ENCODE measurements around the gene WWC2. TPM values are rescaled to one million over a fixed set of nuclear protein-coding genes. Genes with fewer than 3 reads are reported as not detected.

The WWC2 gene
- total RNA-seq, 2 experiments from 2014 or later: not detected

GRCh38 chr4:183241322-183241640 lies 142.2 kb downstream of the WWC2 start:
- Histone ChIP-seq H3K4me2 (ENCODE audit: low read length) (no peak overlapping the region), H2AFZ (ENCODE audit: low read length) (no peak overlapping the region), H3K4me1 (ENCODE audit: insufficient read depth, low read length, poor library complexity, severe bottlenecking) (no peaks in the 10 kb centered on the region), H3K27ac (ENCODE audit: low read depth, low read length, poor library complexity, severe bottlenecking) (no peak overlapping the region), H3K79me2 (ENCODE audit: insufficient read depth, low read depth, low read length) (no peaks in the 10 kb centered on the region), H3K9me3 (ENCODE audit: low read length) (no peaks in the 10 kb centered on the region), H3K36me3 (ENCODE audit: insufficient read depth, low read length) (no peaks in the 10 kb centered on the region), H3K9me2 (ENCODE audit: insufficient read depth, low read length) (no peaks in the 10 kb centered on the region), H3K4me3 (ENCODE audit: low read depth, low read length, poor library complexity, severe bottlenecking) (no peak overlapping the region), H4K20me1 (ENCODE audit: insufficient read depth, low read length) (no peaks in the 10 kb centered on the region)
- BruUV-seq (replicated peaks): no TSS peak
- TF ChIP-seq CTCF (conservative IDR thresholded peaks at IDR 0.05; ENCODE audit: low read length) (no peak), EZH2phosphoT487 (IDR thresholded peaks at IDR 0.05; ENCODE audit: borderline replicate concordance, low read depth, low read length) (no peak)
- CTCF ChIA-PET (ENCODE audit: unreplicated experiment): no interaction called here
- intact Hi-C loops (cut with micrococcal nuclease; ENCODE audit: unreplicated experiment): no loop called here
- POLR2A ChIA-PET: no interaction called here
- DNase-seq (ENCODE audit: low spot score): no peak

GRCh38 chr4:183241721-183242151 lies 142.7 kb downstream of the WWC2 start:
- TF ChIP-seq CTCF (conservative IDR thresholded peaks at IDR 0.05; ENCODE audit: low read length) (no peak), EZH2phosphoT487 (IDR thresholded peaks at IDR 0.05; ENCODE audit: borderline replicate concordance, low read depth, low read length) (no peak)
- H4K20me1 ChIP-seq (ENCODE audit: insufficient read depth, low read length): no peaks in the 10 kb centered on the region
- no peak for DNase-seq (ENCODE audit: low spot score)
- H2AFZ ChIP-seq (ENCODE audit: low read length): no peak overlapping the region
- H3K4me1 ChIP-seq (ENCODE audit: insufficient read depth, low read length, poor library complexity, severe bottlenecking): no peaks in the 10 kb centered on the region
- H3K9me2 ChIP-seq (ENCODE audit: insufficient read depth, low read length): no peaks in the 10 kb centered on the region
- intact Hi-C loops (cut with micrococcal nuclease; ENCODE audit: unreplicated experiment): no loop called here
- no peaks in the 10 kb centered on the region for H3K9me3 ChIP-seq (ENCODE audit: low read length)
- H3K4me2 ChIP-seq (ENCODE audit: low read length): no peak overlapping the region
- H3K36me3 ChIP-seq (ENCODE audit: insufficient read depth, low read length): no peaks in the 10 kb centered on the region
- CTCF ChIA-PET (ENCODE audit: unreplicated experiment): no interaction called here
- no peaks in the 10 kb centered on the region for H3K79me2 ChIP-seq (ENCODE audit: insufficient read depth, low read depth, low read length)
- POLR2A ChIA-PET: no interaction called here
- BruUV-seq (replicated peaks): no TSS peak
- no peak overlapping the region for H3K4me3 ChIP-seq (ENCODE audit: low read depth, low read length, poor library complexity, severe bottlenecking)
- H3K27ac ChIP-seq (ENCODE audit: low read depth, low read length, poor library complexity, severe bottlenecking): no peak overlapping the region

GRCh38 chr4:183242291-183242690 lies 143.2 kb downstream of the WWC2 start:
- Histone ChIP-seq H3K9me2 (ENCODE audit: insufficient read depth, low read length) (no peaks in the 10 kb centered on the region), H3K27ac (ENCODE audit: low read depth, low read length, poor library complexity, severe bottlenecking) (no peak overlapping the region), H4K20me1 (ENCODE audit: insufficient read depth, low read length) (no peaks in the 10 kb centered on the region), H3K4me3 (ENCODE audit: low read depth, low read length, poor library complexity, severe bottlenecking) (no peak overlapping the region), H3K79me2 (ENCODE audit: insufficient read depth, low read depth, low read length) (no peaks in the 10 kb centered on the region), H3K4me2 (ENCODE audit: low read length) (no peak overlapping the region), H3K4me1 (ENCODE audit: insufficient read depth, low read length, poor library complexity, severe bottlenecking) (no peaks in the 10 kb centered on the region), H3K36me3 (ENCODE audit: insufficient read depth, low read length) (no peaks in the 10 kb centered on the region), H3K9me3 (ENCODE audit: low read length) (no peaks in the 10 kb centered on the region), H2AFZ (ENCODE audit: low read length) (no peak overlapping the region)
- POLR2A ChIA-PET: no interaction called here
- no peak for DNase-seq (ENCODE audit: low spot score)
- intact Hi-C loops (cut with micrococcal nuclease; ENCODE audit: unreplicated experiment): no loop called here
- no peak for TF ChIP-seq CTCF (conservative IDR thresholded peaks at IDR 0.05; ENCODE audit: low read length)
- TF ChIP-seq EZH2phosphoT487 (IDR thresholded peaks at IDR 0.05; ENCODE audit: borderline replicate concordance, low read depth, low read length): no peak
- BruUV-seq (replicated peaks): no TSS peak
- CTCF ChIA-PET (ENCODE audit: unreplicated experiment): no interaction called here
